GM12801 (cell line): ENCODE results near the gene MYO3B.

Experiments
- TF ChIP-seq, protein P1 (sequence below): IDR thresholded peaks from one replicate; pipeline ENCODE4 v1.5.1; 2011; ENCODE audit warnings: control low read depth; ENCODE audit not compliant: insufficient read length; ENCODE audit errors: extremely low read depth

The MYO3B gene

DNA sequence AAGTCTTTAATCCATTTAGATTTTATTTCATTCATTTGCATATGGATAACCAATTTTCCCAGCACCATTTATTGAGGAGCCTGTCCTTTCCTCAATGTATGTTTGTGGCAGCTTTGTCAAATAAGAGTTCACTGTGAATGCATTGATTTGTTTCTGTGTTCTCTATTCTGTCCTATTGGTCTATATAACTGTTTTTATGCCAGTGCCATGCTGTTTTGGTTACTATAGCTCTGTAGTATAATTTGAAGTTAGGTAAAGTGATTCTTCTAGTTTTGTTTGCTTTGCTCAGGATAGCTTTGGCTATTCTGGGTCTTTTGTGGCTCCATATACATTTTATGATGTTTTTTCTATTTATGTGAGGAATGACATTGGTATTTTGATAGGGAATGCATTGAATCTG lies 7.4 kb downstream of the MYO3B start:
- TF ChIP-seq, protein P1, sequence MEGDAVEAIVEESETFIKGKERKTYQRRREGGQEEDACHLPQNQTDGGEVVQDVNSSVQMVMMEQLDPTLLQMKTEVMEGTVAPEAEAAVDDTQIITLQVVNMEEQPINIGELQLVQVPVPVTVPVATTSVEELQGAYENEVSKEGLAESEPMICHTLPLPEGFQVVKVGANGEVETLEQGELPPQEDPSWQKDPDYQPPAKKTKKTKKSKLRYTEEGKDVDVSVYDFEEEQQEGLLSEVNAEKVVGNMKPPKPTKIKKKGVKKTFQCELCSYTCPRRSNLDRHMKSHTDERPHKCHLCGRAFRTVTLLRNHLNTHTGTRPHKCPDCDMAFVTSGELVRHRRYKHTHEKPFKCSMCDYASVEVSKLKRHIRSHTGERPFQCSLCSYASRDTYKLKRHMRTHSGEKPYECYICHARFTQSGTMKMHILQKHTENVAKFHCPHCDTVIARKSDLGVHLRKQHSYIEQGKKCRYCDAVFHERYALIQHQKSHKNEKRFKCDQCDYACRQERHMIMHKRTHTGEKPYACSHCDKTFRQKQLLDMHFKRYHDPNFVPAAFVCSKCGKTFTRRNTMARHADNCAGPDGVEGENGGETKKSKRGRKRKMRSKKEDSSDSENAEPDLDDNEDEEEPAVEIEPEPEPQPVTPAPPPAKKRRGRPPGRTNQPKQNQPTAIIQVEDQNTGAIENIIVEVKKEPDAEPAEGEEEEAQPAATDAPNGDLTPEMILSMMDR = no peak

DNA sequence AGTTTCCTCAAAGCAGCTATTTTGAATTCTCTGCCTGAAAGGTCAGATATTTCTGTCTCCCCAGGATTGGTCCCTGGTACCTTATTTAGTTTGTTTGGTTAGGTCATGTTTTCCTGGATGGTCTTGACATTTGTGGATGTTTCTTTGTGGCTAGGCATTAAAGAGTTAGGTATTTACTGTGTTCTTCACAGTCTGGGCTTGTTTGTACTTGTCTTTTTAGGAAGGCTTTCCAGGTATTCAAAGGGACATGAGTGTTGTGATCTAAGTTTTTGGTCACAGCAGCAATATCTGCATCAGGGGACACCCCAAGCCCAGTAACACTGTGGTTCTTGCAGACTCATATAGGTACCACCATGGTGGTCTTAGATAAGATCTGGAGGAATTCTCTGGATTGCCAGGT lies 11.8 kb downstream of the MYO3B start:
- TF ChIP-seq, protein P1 = no peak

DNA sequence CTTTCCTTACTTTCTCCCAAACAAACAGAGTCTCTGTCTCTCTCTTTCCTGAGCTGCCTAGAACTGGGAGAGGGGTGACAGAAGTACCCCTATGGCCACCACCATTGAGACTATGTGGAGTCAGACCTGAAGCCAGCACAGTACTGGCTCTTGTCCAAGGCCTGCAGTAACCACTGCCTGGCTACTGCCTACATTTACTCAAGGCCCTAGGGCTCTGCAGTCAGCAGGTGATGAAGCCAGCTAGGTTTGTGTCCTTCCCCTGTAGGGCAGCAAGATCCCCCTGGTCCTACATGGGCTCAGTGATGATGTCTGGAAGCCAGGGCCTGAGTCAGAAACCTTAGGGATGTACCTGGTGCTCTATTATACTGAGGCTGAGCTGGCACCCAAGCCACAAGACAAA lies 12.2 kb downstream of the MYO3B start:
- TF ChIP-seq, protein P1 = no peak

DNA sequence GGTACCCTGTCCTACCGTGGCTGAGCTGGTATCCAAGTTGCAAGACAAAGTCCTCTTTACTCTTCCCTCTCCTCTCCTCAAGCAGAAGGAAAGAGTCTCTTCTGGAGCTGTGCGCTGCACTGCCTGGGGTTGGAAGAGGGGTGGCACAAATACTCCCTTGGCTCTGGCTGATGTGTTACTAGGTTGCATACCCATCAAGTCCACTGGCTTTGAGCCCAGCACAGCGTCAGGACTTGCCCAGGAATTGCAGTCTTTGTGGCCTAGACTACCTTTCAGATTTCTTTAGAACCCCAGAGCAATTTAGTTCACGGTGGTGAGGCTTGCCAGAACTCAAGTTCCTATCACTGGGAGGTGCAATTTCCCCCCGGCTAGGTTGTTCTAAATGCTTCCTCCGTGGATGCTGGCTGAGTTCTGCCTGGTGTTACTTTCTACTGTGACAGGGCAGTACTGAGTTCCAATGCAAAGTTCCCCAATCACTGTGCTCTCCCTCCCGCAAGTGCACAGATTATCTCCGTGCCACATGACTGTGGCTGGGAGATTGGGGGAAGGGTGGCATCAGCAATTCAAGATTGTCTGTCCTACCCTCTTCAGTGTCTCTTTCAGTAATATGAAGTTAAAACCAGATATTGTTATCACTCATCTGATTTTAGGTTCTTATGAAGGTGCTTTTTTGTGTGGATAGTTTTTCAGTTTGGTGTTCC lies 13.4 kb downstream of the MYO3B start:
- TF ChIP-seq, protein P1 = no peak

DNA sequence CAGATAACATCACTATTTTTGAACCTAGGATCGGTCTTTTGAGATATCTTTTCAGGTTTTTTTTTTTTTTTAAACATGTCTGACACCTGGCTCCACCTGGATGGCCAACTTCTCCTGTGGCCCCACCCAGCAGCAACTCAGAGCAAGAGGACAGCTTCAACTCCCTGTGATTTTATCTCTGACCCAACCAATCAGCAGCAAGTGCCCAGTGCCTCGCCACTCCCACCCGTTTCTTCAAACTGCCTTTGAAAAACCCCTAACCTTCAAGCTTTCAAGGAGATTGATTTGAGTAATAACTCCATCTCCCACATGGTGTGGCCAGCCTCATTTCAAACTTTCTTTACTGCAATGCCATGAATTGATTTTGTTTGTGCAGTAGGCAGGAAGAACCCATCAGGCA lies 19.0 kb downstream of the MYO3B start:
- TF ChIP-seq, protein P1 = no peak

DNA sequence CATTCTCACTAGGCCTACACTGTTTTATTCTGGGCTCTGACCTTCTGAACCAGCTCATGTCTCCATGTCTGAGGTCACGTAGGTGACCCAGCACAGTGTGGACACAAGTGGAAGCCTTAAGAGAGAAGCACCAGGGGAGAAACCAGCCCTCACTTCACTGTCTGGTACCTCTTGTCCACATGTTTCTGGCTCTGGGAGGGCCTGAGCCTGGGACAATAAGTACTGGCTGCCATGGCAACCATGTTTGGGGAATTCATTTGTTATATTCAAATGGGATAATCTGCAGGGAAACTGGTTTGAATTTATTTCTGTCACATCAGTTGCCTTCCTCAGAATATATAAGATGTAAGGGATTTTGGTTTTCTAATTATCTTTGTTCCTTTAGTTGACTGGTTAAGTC lies 23.3 kb downstream of the MYO3B start:
- TF ChIP-seq, protein P1 = no peak

DNA sequence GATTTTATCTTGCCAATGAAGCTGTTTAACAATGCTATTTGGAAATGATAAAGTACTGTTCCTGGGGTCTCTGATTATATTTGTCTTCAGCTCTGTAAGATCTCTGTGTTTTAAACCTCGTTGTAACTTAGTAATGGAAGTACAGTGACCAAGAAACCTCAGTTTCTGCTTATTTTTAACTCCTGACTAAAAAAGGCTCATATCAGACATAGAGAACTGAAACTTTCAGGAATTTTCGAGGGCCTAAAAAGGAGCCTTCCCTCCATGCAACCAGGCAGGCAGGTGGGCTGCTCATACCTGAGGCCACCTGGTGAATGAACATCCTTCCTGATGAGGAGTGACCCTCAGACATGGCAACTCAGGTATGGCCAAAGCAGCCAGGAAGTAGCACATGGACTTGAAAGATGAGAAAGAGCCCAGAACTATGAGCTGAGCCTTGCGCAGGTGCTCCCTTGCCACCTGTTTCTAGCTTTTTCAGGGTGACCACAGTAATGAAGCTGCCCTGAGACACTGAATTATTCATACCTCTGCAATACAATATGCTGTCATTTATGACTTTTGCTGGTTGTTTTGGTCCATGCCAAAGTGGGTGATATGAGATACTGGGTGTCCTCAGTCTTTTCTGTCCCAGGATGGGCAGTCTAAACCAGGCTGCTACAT lies 23.9 kb downstream of the MYO3B start:
- TF ChIP-seq, protein P1 = no peak
